VCaP (cell line): Measurements from ENCODE around the gene MYH4.

Source experiments
- H3K27ac ChIP-seq: fragments of 450-650 bp; 2 replicates; pipeline ENCODE4 v1.5.1; 2017
- CTCF ChIP-seq: fragments of 450-650 bp; conservative IDR thresholded peaks from 2 replicates; pipeline ENCODE4 v1.5.1; 2017; ENCODE audit warnings: mild to moderate bottlenecking, moderate library complexity

The MYH4 gene

GRCh38 chr17:10457952-10458351, 11.4 kb downstream of the MYH4 start:
- H3K27ac ChIP-seq: no peak overlapping the region
- TF ChIP-seq CTCF: no peak

- no peak for TF ChIP-seq CTCF
- no peak overlapping the region for H3K27ac ChIP-seq
Observed at GRCh38 chr17:10447026-10447931, 22.1 kb downstream of the MYH4 start.

GRCh38 chr17:10439816-10440215, 29.5 kb downstream of the MYH4 start:
- no peak for TF ChIP-seq CTCF
- H3K27ac ChIP-seq: no peak overlapping the region

GRCh38 chr17:10435096-10435495, 34.3 kb downstream of the MYH4 start:
- H3K27ac ChIP-seq: no peak overlapping the region

GRCh38 chr17:10429421-10430045, 39.8 kb downstream of the MYH4 start:
- no peak overlapping the region for H3K27ac ChIP-seq

More at GRCh38 chr17:10435096-10435495, 34.3 kb downstream of the MYH4 start:
- no peak for TF ChIP-seq CTCF

GRCh38 chr17:10428781-10429180, 40.6 kb downstream of the MYH4 start:
- no peak for TF ChIP-seq CTCF
- H3K27ac ChIP-seq: no peak overlapping the region

More at GRCh38 chr17:10429421-10430045, 39.8 kb downstream of the MYH4 start:
- no peak for TF ChIP-seq CTCF

GRCh38 chr17:10421900-10422542, 47.3 kb downstream of the MYH4 start, which contains the start of gene MYH8:
Gene MYH8 (minus strand): TSS chr17:10421950. CDS start chr17:10420227, 1,723 bp downstream.
- no peak for TF ChIP-seq CTCF
- H3K27ac ChIP-seq: no peak within 1 kb of the TSS
